Jurkat, Clone E6-1 (cell line): Measurements from ENCODE around the gene PXN. TPM values are rescaled to one million over a fixed set of nuclear protein-coding genes. Genes with fewer than 3 reads are reported as not detected.

Experiments used
- DNase-seq: peaks from one replicate; pipeline ENCODE4 v3.0.0-alpha.2; 2011; ENCODE audit warnings: low read depth, low spot score
- H3K4me3 ChIP-seq: 2 replicates; pipeline ENCODE4 v1.5.1; 2011; ENCODE audit warnings: mild to moderate bottlenecking, low read length, control low read depth, moderate library complexity
- polyA plus RNA-seq: library from polyadenylated mRNA; unstranded; fragments of >200 nt; gene quantifications from one replicate; pipeline ENCODE4 v1.2.1, GENCODE V29; 2012; ENCODE audit warnings: missing spikeins; ENCODE audit not compliant: insufficient read length, insufficient read depth

PXN gene
- 11.7 TPM for polyA plus RNA-seq

GRCh38 chr12:120265473-120266179 is at the start of gene PXN:
Gene PXN, minus strand, starts transcription at chr12:120265730. Its CDS starts 101 bp downstream, at chr12:120265629.
- H3K4me3 ChIP-seq, result peak within 1 kb of the TSS; percentile 55

GRCh38 chr12:120314220-120314619 is 48.7 kb upstream of the PXN start:
- no peak overlapping the region for H3K4me3 ChIP-seq
- DNase-seq, result peak; percentile 29

More at GRCh38 chr12:120265473-120266179, at the start of gene PXN:
- DNase-seq, result peak; percentile 42

- H3K4me3 ChIP-seq, result peak within 1 kb of the TSS; percentile 91
- DNase-seq, result peak; percentile 95
These were observed 36.7 kb upstream of the PXN start, which contains the start of gene SIRT4 for GRCh38 chr12:120301962-120302815. Gene SIRT4, plus strand, starts transcription at chr12:120302321. Its CDS starts 1,241 bp downstream, at chr12:120303562.

- DNase-seq, result peak; percentile 99
These were observed 27.4 kb upstream of the PXN start, which contains the start of gene RNU4-1 for GRCh38 chr12:120292661-120293531. Gene RNU4-1, minus strand, starts transcription at chr12:120293237.

GRCh38 chr12:120292411-120292660 is 26.8 kb upstream of the PXN start:
- no peak for DNase-seq
- peak overlapping the region; percentile 62 for H3K4me3 ChIP-seq

More at GRCh38 chr12:120292661-120293531, 27.4 kb upstream of the PXN start, which contains the start of gene RNU4-1:
- peak within 1 kb of the TSS; percentile 62 for H3K4me3 ChIP-seq

- H3K4me3 ChIP-seq, result peak overlapping the region; percentile 17
These were observed 25.2 kb upstream of the PXN start for GRCh38 chr12:120290609-120291305.

GRCh38 chr12:120287491-120287890 is 22.0 kb upstream of the PXN start:
- no peak overlapping the region for H3K4me3 ChIP-seq
- no peak for DNase-seq

More at GRCh38 chr12:120290609-120291305, 25.2 kb upstream of the PXN start:
- peak; percentile 22 for DNase-seq

GRCh38 chr12:120286768-120287490 is 21.4 kb upstream of the PXN start:
- no peak for DNase-seq
- H3K4me3 ChIP-seq, result no peak overlapping the region

GRCh38 chr12:120284381-120284780 is 18.9 kb upstream of the PXN start:
- no peak for DNase-seq
- no peak overlapping the region for H3K4me3 ChIP-seq

- DNase-seq, result no peak
- no peak overlapping the region for H3K4me3 ChIP-seq
These were observed 17.8 kb upstream of the PXN start for GRCh38 chr12:120283318-120283717.

GRCh38 chr12:120278137-120279069 is 12.9 kb upstream of the PXN start:
- DNase-seq, result no peak
- H3K4me3 ChIP-seq, result no peak overlapping the region

- no peak overlapping the region for H3K4me3 ChIP-seq
- no peak for DNase-seq
These were observed 11.2 kb upstream of the PXN start for GRCh38 chr12:120276734-120277133.

GRCh38 chr12:120267736-120268135 is 2.2 kb upstream of the PXN start:
- H3K4me3 ChIP-seq, result no peak overlapping the region

GRCh38 chr12:120266180-120266870 is 795 bp upstream of the PXN start:
- no peak for DNase-seq
- H3K4me3 ChIP-seq, result peak overlapping the region; percentile 38

More at GRCh38 chr12:120267736-120268135, 2.2 kb upstream of the PXN start:
- DNase-seq, result no peak

GRCh38 chr12:120264904-120265472 is 542 bp downstream of the PXN start:
- no peak for DNase-seq
- peak overlapping the region; percentile 55 for H3K4me3 ChIP-seq
